Stimulated activated CD4-positive, alpha-beta T cell treated with anti-CD3 and anti-CD28 coated beads, Interleukin-12 subunit alpha, Interleukin-12 subunit beta, amount 100 ng/mL, for 24 hours (primary cell): ENCODE data around the gene CDH26.
"Not testable (repeated sequence)": the region's sequence is repeated elsewhere in the genome, so short reads cannot be mapped to it uniquely, and the experiment has no call there.

Experiments
- DNase-seq, 2 experiments: peaks; one replicate each; pipeline ENCODE4 v3.0.0-alpha.2; 2020; ENCODE audit warnings: low read depth in 2 of 2

Gene CDH26

GRCh38 chr20:60013296-60014139 lies 55.3 kb downstream of the CDH26 start:
- no peak for DNase-seq

GRCh38 chr20:60016406-60016805 lies 58.2 kb downstream of the CDH26 start:
- no peak for DNase-seq

GRCh38 chr20:60020251-60020650 lies 62.0 kb downstream of the CDH26 start:
- DNase-seq, result no peak

GRCh38 chr20:60021104-60021503 lies 62.9 kb downstream of the CDH26 start:
- no peak for DNase-seq

GRCh38 chr20:60022849-60023248 lies 64.6 kb downstream of the CDH26 start:
- no peak for DNase-seq

GRCh38 chr20:60024245-60024644 lies 66.0 kb downstream of the CDH26 start:
- DNase-seq, result no peak

- no peak for DNase-seq
Observed at GRCh38 chr20:60024801-60025200, 66.6 kb downstream of the CDH26 start.

- no peak for DNase-seq
Observed at GRCh38 chr20:60026010-60026409, 67.8 kb downstream of the CDH26 start.

- DNase-seq, result no peak
Observed at GRCh38 chr20:60030471-60030870, 72.2 kb downstream of the CDH26 start.

- DNase-seq, result no peak
Observed at GRCh38 chr20:60031107-60031506, 72.9 kb downstream of the CDH26 start.

- DNase-seq, result no peak
Observed at GRCh38 chr20:60034231-60035110, 76.2 kb downstream of the CDH26 start.

- DNase-seq, result no peak
Observed at GRCh38 chr20:60035486-60035885, 77.3 kb downstream of the CDH26 start.

GRCh38 chr20:60036346-60036745 lies 78.1 kb downstream of the CDH26 start:
- no peak for DNase-seq

- DNase-seq, result no peak
Observed at GRCh38 chr20:60036746-60037499, 78.7 kb downstream of the CDH26 start.

- no peak for DNase-seq
Observed at GRCh38 chr20:60038400-60039008, 80.3 kb downstream of the CDH26 start.

GRCh38 chr20:60039526-60039925 lies 81.3 kb downstream of the CDH26 start:
- no peak for DNase-seq

- DNase-seq, result no peak
Observed at GRCh38 chr20:60040471-60041162, 82.4 kb downstream of the CDH26 start.

- not testable (repeated sequence) for DNase-seq
Observed at GRCh38 chr20:60041436-60042165, 83.4 kb downstream of the CDH26 start.

- no peak for DNase-seq
Observed at GRCh38 chr20:60043435-60043834, 85.2 kb downstream of the CDH26 start.

- DNase-seq, result no peak
Observed at GRCh38 chr20:60046011-60046413, 87.8 kb downstream of the CDH26 start.
